ENCODE data around the gene CCNY. TPM values are rescaled to one million over a fixed set of nuclear protein-coding genes. Genes with fewer than 3 reads are reported as not detected.
A peak's percentile ranks its signal among the peaks of the same experiment; 100 is the strongest.
"Not testable (repeated sequence)": the region's sequence is repeated elsewhere in the genome, so short reads cannot be mapped to it uniquely, and the experiment has no call there.

CCNY gene
- total and polyA plus RNA-seq, 4 donors: 57.7 to 112 (median 76.1) TPM

DNA sequence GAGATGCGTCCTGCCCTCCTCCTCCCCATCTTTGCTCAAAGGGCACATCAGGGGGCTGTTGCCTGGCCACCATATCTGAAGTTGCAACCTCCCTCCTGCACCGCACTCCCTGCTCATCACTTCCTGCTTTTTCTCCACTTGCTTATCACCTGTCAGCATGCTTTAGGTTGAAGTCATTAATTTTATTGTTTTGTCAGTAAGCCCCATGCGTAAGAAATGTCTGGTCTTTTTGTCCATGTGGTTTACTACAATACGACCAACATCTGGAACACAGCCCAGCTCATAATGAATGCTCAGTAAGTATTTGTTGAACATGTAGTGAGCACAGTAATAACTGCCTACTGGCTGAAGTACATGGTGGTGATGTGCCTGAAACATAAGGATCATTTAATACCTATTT lies 197.3 kb downstream of the CCNY start:
- Histone ChIP-seq H3K4me1 (ENCODE audit: control insufficient read depth, insufficient read depth, low read length) (peaks cover 3% of the 10 kb centered on the region), H3K4me3 (ENCODE audit: low read depth, low read length) (no peak overlapping the region), H3K36me3 (ENCODE audit: control insufficient read depth, insufficient read depth, low read length) (peaks cover 30% of the 10 kb centered on the region), H3K27ac (ENCODE audit: low read depth, low read length) (no peak overlapping the region), H3K9me3 (ENCODE audit: control insufficient read depth, insufficient read depth, low read length) (peaks cover 2% of the 10 kb centered on the region), H3K27me3 (ENCODE audit: control insufficient read depth, insufficient read depth, low read length) (no peaks in the 10 kb centered on the region)
- WGBS (ENCODE audit: insufficient coverage): 91% methylated on average over 1 of the region's 4 CpGs
- DNase-seq (ENCODE audit: low read depth in 4 of 6, low spot score in 6 of 6): peak in 1 of 6 donors; percentile 50

DNA sequence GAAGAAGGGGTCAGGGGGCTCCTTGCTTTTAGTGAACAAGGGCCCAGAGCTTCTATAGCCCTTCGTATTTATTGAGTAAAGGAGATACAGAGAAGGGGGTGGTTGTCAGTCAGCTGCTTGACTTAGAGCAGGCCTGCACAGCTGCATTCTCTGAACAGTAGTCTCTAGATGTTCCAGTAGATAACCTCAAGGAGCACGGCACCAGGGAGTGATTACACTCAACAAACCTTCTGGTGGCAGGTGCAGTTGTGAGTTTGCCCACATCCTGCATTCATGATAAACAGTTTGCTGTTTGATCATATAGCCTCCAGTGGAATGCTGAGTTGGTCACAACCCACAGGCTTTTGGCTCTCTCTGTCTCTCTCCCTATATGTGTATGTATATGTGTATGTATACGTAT lies 198.8 kb downstream of the CCNY start:
- Histone ChIP-seq H3K36me3 (ENCODE audit: control insufficient read depth, insufficient read depth, low read length) (peaks cover 28% of the 10 kb centered on the region), H3K4me1 (ENCODE audit: control insufficient read depth, insufficient read depth, low read length) (peaks cover 3% of the 10 kb centered on the region), H3K27me3 (ENCODE audit: control insufficient read depth, insufficient read depth, low read length) (no peaks in the 10 kb centered on the region), H3K9me3 (ENCODE audit: control insufficient read depth, insufficient read depth, low read length) (peaks cover 2% of the 10 kb centered on the region), H3K27ac (ENCODE audit: low read depth, low read length) (no peak overlapping the region), H3K4me3 (ENCODE audit: low read depth, low read length) (no peak overlapping the region)
- DNase-seq (ENCODE audit: low read depth in 4 of 6, low spot score in 6 of 6): no peak
- 100% methylated on average over 1 of the region's 3 CpGs for WGBS (ENCODE audit: insufficient coverage)

DNA sequence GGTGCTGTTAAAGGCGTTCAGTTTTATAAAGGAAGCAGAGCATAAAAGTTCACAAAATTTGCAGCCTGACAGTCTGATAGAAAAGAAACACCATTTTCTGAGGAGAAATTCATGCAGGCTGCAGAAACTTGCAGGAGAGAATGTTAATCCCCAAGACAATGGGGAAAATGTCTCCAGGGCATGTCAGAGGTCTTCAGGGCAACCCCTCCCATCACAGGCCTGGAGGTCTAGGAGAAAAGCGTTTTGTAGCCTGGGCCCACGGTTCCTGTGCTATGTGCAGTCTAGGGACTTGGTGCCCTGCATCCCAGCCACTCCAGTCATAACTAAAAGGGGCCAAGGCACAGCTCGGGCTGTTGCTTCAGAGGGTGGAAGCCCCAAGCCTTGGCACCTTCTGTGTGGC lies 200.5 kb downstream of the CCNY start:
- Histone ChIP-seq H3K27me3 (ENCODE audit: control insufficient read depth, insufficient read depth, low read length) (no peaks in the 10 kb centered on the region), H3K36me3 (ENCODE audit: control insufficient read depth, insufficient read depth, low read length) (peaks cover 21% of the 10 kb centered on the region), H3K9me3 (ENCODE audit: control insufficient read depth, insufficient read depth, low read length) (peaks cover 2% of the 10 kb centered on the region), H3K27ac (ENCODE audit: low read depth, low read length) (no peak overlapping the region), H3K4me3 (ENCODE audit: low read depth, low read length) (no peak overlapping the region), H3K4me1 (ENCODE audit: control insufficient read depth, insufficient read depth, low read length) (peaks cover 3% of the 10 kb centered on the region)
- DNase-seq (ENCODE audit: low read depth in 4 of 6, low spot score in 6 of 6): no peak
- 100% methylated on average over 4 of the region's 4 CpGs for WGBS (ENCODE audit: insufficient coverage)

DNA sequence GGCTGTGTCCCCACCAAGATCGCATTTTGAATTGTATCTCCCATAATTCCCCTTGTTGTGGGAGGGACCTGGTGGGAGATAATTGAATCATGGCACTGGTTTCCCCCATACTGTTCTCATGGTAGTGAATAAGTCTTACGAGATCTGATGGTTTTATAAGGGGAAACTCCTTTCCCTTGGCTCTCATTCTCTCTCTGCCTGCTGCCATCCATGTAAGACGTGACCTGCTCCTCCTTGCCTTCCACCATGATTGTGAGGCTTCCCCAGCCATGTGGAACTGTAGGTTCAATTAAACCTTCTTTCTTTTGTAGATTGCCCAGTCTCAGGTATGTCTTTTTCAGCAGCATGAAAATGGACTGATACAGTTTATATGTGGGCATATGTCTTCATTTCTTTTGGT lies 201.6 kb downstream of the CCNY start:
- not testable (repeated sequence) for H3K4me3 ChIP-seq (ENCODE audit: low read depth, low read length); DNase-seq (ENCODE audit: low read depth in 4 of 6, low spot score in 6 of 6); H3K27ac ChIP-seq (ENCODE audit: low read depth, low read length); H3K27me3 ChIP-seq (ENCODE audit: control insufficient read depth, insufficient read depth, low read length); H3K4me1 ChIP-seq (ENCODE audit: control insufficient read depth, insufficient read depth, low read length); H3K9me3 ChIP-seq (ENCODE audit: control insufficient read depth, insufficient read depth, low read length)
- WGBS (ENCODE audit: insufficient coverage): 100% methylated on average over 1 of the region's 3 CpGs
- peaks cover 19% of the 10 kb centered on the region for H3K36me3 ChIP-seq (ENCODE audit: control insufficient read depth, insufficient read depth, low read length)

DNA sequence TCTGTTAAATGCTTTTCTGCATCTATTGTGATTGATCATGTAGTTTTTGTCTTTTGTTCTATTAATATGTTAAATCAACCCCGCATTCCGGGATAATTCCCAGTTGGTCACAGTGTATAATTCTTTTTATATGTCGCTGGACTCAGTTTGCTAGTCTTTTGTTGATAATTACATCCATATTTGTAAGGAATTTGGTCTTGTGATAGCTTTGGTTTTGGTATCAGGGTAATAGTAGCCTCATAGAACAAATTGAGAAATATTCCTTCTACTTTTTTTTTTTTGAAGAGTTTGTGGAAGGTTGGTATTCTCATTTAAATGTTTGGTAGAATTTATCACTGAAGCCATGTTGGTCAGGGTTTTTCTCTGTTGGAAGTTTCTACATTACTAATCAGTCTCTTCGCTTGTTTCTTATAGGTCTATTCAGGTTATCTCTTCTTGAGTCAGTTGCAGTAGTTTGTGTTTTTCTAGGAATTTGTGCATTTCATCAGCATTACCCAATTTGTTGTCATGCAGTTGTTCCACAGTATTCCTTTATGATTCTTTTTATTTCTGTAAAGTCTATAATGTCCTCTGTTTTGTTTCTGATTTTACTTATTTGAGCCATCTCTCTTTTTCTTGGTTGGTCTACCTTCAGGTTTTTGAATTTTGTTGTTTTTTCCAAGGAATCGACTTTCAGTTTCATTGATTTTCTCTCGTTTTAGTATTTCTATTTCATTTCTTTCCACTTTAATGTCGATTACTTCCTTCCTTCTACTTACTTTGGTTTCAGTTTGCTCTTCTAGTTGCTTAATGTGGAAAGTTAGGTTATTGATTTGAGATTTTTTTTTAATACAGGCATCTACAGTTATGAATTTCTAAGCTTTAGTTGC lies 204.2 kb downstream of the CCNY start:
- Histone ChIP-seq H3K36me3 (ENCODE audit: control insufficient read depth, insufficient read depth, low read length) (peaks cover 6% of the 10 kb centered on the region), H3K4me3 (ENCODE audit: low read depth, low read length) (no peak overlapping the region), H3K27ac (ENCODE audit: low read depth, low read length) (no peak overlapping the region), H3K27me3 (ENCODE audit: control insufficient read depth, insufficient read depth, low read length) (no peaks in the 10 kb centered on the region), H3K4me1 (ENCODE audit: control insufficient read depth, insufficient read depth, low read length) (no peaks in the 10 kb centered on the region), H3K9me3 (ENCODE audit: control insufficient read depth, insufficient read depth, low read length) (peaks cover 2% of the 10 kb centered on the region)
- no peak for DNase-seq (ENCODE audit: low read depth in 4 of 6, low spot score in 6 of 6)
- no CpG with 5 or more reads among the region's 7 CpGs for WGBS (ENCODE audit: insufficient coverage)

DNA sequence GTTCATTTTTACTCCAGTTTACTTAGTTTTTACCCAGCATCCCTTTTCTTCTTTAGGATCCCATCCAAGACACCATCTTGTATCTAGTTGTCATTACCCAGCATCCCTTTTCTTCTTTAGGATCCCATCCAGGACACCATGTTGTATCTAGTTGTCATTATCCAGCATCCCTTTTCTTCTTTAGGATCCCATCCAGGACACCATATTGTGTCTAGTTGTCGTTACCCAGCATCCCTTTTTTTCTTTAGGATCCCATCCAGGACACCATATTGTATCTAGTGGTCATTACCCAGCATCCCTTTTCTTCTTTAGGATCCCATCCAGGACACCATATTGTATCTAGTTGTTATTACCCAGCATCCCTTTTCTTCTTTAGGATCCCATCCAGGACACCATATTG lies 205.4 kb downstream of the CCNY start:
- peaks cover 2% of the 10 kb centered on the region for H3K9me3 ChIP-seq (ENCODE audit: control insufficient read depth, insufficient read depth, low read length)
- DNase-seq (ENCODE audit: low read depth in 4 of 6, low spot score in 6 of 6): peak in 2 of 6 donors; percentile 19 to 95
- 82% methylated on average over 1 of the region's 1 CpG for WGBS (ENCODE audit: insufficient coverage)
- no peaks in the 10 kb centered on the region for H3K27me3 ChIP-seq (ENCODE audit: control insufficient read depth, insufficient read depth, low read length)
- no peak overlapping the region for H3K27ac ChIP-seq (ENCODE audit: low read depth, low read length)
- no peak overlapping the region for H3K4me3 ChIP-seq (ENCODE audit: low read depth, low read length)
- H3K4me1 ChIP-seq (ENCODE audit: control insufficient read depth, insufficient read depth, low read length): no peaks in the 10 kb centered on the region
- H3K36me3 ChIP-seq (ENCODE audit: control insufficient read depth, insufficient read depth, low read length): peaks cover 6% of the 10 kb centered on the region

DNA sequence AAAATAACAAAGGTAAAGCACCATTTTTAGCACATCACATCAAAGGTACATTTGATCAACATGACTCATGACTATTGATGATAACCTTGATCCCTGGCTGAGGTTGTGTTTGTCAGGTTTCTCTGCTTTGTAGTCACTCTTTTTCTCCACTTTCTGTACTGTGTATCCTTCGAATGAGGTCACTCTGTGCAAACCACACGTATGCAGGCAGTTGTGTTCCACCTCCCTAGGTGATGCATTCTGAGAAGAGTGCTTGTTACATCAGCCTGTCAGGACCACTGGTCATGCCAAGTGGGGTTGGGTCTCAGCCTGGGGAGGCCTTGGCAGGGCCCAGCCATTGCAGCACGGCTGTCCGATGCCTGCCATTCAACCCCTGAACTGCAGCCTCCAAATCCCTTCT lies 206.0 kb downstream of the CCNY start:
- Histone ChIP-seq H3K4me3 (ENCODE audit: low read depth, low read length) (no peak overlapping the region), H3K9me3 (ENCODE audit: control insufficient read depth, insufficient read depth, low read length) (no peaks in the 10 kb centered on the region), H3K4me1 (ENCODE audit: control insufficient read depth, insufficient read depth, low read length) (no peaks in the 10 kb centered on the region), H3K27me3 (ENCODE audit: control insufficient read depth, insufficient read depth, low read length) (no peaks in the 10 kb centered on the region), H3K36me3 (ENCODE audit: control insufficient read depth, insufficient read depth, low read length) (peaks cover 3% of the 10 kb centered on the region), H3K27ac (ENCODE audit: low read depth, low read length) (no peak overlapping the region)
- no peak for DNase-seq (ENCODE audit: low read depth in 4 of 6, low spot score in 6 of 6)
- WGBS (ENCODE audit: insufficient coverage): 88% methylated on average over 2 of the region's 4 CpGs

DNA sequence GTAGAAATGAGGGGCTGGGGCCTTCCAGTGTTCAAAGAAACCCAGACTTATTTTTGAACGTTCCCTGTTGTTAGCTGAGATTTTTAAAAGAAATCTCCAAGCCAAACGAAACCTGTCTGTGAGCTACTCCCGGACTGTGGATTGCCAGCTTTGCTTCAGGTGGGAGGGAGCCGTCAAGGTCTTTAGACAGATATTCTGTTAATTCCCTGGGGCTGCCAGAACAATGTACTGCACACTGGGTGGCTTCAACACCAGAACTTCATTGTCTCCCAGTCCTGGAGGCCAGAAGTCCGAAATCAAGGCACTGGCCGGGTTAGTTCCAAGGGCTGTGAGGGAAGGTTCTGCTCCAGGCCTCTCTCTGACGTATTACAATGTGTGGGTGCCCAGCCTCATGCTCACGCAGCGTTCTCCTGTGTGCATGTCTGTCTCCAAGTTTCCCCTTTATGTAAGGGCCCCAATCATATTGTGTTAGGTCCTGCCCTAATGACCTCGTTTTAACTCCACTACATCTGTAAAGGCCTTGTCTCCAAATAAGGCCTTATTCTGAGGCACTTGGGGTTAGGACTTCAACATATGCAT lies 208.9 kb downstream of the CCNY start:
- Histone ChIP-seq H3K36me3 (ENCODE audit: control insufficient read depth, insufficient read depth, low read length) (peaks cover 15% of the 10 kb centered on the region), H3K4me1 (ENCODE audit: control insufficient read depth, insufficient read depth, low read length) (no peaks in the 10 kb centered on the region), H3K27me3 (ENCODE audit: control insufficient read depth, insufficient read depth, low read length) (no peaks in the 10 kb centered on the region), H3K9me3 (ENCODE audit: control insufficient read depth, insufficient read depth, low read length) (no peaks in the 10 kb centered on the region), H3K4me3 (ENCODE audit: low read depth, low read length) (no peak overlapping the region), H3K27ac (ENCODE audit: low read depth, low read length) (no peak overlapping the region)
- WGBS (ENCODE audit: insufficient coverage): 73% methylated on average over 9 of the region's 10 CpGs
- no peak for DNase-seq (ENCODE audit: low read depth in 4 of 6, low spot score in 6 of 6)

DNA sequence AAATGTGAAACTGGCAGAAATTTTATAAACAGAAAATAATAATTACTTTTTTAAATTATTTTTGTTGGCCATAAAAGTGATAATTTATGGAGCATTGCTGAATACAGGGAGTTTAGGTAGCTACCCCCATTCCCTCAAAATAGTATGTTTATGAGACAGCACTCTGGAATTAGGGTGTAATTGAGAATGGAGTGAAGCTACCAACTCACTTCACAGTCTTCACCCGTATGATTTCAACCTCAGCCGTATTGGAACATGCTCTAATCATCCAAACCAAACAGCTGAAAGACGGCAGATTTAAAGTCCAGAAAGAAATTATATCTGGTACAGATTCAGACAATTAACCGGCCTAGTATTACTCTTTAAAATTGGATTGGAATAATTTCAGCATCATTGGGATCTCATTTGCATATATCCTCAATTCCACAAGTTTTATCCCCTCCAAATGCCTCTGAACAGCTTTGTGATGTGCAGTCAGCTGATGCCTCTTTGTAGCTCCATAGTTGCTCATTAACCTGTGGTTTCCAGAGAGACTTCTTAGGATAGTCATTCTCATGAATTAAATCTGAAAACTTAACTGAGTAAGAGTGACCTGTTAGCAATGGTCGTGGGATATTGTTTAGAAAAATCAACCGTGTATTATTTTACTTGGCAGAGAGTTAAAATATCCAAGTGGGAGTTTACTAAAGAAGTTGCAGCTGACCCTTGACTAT lies 209.7 kb downstream of the CCNY start:
- Histone ChIP-seq H3K36me3 (ENCODE audit: control insufficient read depth, insufficient read depth, low read length) (peaks cover 19% of the 10 kb centered on the region), H3K4me3 (ENCODE audit: low read depth, low read length) (no peak overlapping the region), H3K27me3 (ENCODE audit: control insufficient read depth, insufficient read depth, low read length) (no peaks in the 10 kb centered on the region), H3K9me3 (ENCODE audit: control insufficient read depth, insufficient read depth, low read length) (no peaks in the 10 kb centered on the region), H3K27ac (ENCODE audit: low read depth, low read length) (no peak overlapping the region), H3K4me1 (ENCODE audit: control insufficient read depth, insufficient read depth, low read length) (no peaks in the 10 kb centered on the region)
- no CpG with 5 or more reads among the region's 6 CpGs for WGBS (ENCODE audit: insufficient coverage)
- peak in 1 of 6 donors; percentile 83 for DNase-seq (ENCODE audit: low read depth in 4 of 6, low spot score in 6 of 6)

All from spinal cord (tissue), 10 donors.